HG02840 (cell line): ENCODE measurements around the gene TK1.
A peak's percentile ranks its signal among the peaks of the same experiment; 100 is the strongest.

ENCODE experiments used
- ATAC-seq: cut with Tn5 transposase; IDR thresholded peaks from one replicate; pipeline ENCODE4 v1.9.1; 2021; ENCODE audit warnings: mild to moderate bottlenecking, moderate library complexity, moderate number of reproducible peaks; ENCODE audit not compliant: unreplicated experiment, low FRiP score

The TK1 gene

GRCh38 chr17:78135858-78136500 lies 50.9 kb downstream of the TK1 start:
- no peak for ATAC-seq

- no peak for ATAC-seq
Observed at GRCh38 chr17:78134899-78135385, 51.9 kb downstream of the TK1 start.

- ATAC-seq, result no peak
Observed at GRCh38 chr17:78133971-78134898, 52.6 kb downstream of the TK1 start.

- no peak for ATAC-seq
Observed at GRCh38 chr17:78133179-78133951, 53.5 kb downstream of the TK1 start.

GRCh38 chr17:78132767-78133178 lies 54.1 kb downstream of the TK1 start:
- ATAC-seq, result no peak

GRCh38 chr17:78132084-78132676 lies 54.7 kb downstream of the TK1 start:
- no peak for ATAC-seq

- no peak for ATAC-seq
Observed at GRCh38 chr17:78131172-78132083, 55.4 kb downstream of the TK1 start.

- ATAC-seq, result no peak
Observed at GRCh38 chr17:78130437-78131101, 56.3 kb downstream of the TK1 start, which contains the start of gene TMC8. Gene TMC8, plus strand, starts transcription at chr17:78130771. Its CDS starts 818 bp downstream, at chr17:78131589.

- ATAC-seq, result no peak
Observed at GRCh38 chr17:78130090-78130436, 56.8 kb downstream of the TK1 start.

GRCh38 chr17:78129351-78130089 lies 57.3 kb downstream of the TK1 start:
- ATAC-seq, result no peak

GRCh38 chr17:78128551-78129350 lies 58.1 kb downstream of the TK1 start, which contains the start of gene TMC6:
Gene TMC6, minus strand, starts transcription at chr17:78128755. Its CDS starts 1,923 bp downstream, at chr17:78126832.
- ATAC-seq, result peak; percentile 33

- ATAC-seq, result no peak
Observed at GRCh38 chr17:78127888-78128550, 58.8 kb downstream of the TK1 start.

GRCh38 chr17:78127239-78127887 lies 59.5 kb downstream of the TK1 start:
- no peak for ATAC-seq

GRCh38 chr17:78126895-78127238 lies 60.0 kb downstream of the TK1 start:
- ATAC-seq, result no peak

- ATAC-seq, result no peak
Observed at GRCh38 chr17:78125976-78126894, 60.6 kb downstream of the TK1 start.
